Measurements from ENCODE around the gene PTPRQ. TPM values are rescaled to one million over a fixed set of nuclear protein-coding genes. Genes with fewer than 3 reads are reported as not detected.
A peak's percentile ranks its signal among the peaks of the same experiment; 100 is the strongest.

PTPRQ gene, protein sequence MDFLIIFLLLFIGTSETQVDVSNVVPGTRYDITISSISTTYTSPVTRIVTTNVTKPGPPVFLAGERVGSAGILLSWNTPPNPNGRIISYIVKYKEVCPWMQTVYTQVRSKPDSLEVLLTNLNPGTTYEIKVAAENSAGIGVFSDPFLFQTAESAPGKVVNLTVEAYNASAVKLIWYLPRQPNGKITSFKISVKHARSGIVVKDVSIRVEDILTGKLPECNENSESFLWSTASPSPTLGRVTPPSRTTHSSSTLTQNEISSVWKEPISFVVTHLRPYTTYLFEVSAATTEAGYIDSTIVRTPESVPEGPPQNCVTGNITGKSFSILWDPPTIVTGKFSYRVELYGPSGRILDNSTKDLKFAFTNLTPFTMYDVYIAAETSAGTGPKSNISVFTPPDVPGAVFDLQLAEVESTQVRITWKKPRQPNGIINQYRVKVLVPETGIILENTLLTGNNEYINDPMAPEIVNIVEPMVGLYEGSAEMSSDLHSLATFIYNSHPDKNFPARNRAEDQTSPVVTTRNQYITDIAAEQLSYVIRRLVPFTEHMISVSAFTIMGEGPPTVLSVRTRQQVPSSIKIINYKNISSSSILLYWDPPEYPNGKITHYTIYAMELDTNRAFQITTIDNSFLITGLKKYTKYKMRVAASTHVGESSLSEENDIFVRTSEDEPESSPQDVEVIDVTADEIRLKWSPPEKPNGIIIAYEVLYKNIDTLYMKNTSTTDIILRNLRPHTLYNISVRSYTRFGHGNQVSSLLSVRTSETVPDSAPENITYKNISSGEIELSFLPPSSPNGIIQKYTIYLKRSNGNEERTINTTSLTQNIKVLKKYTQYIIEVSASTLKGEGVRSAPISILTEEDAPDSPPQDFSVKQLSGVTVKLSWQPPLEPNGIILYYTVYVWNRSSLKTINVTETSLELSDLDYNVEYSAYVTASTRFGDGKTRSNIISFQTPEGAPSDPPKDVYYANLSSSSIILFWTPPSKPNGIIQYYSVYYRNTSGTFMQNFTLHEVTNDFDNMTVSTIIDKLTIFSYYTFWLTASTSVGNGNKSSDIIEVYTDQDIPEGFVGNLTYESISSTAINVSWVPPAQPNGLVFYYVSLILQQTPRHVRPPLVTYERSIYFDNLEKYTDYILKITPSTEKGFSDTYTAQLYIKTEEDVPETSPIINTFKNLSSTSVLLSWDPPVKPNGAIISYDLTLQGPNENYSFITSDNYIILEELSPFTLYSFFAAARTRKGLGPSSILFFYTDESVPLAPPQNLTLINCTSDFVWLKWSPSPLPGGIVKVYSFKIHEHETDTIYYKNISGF (N-terminal part only)
- total RNA-seq (2022) (not detected in 2 replicates), Bru-seq, nascent RNA (percentile 6 among the genes with signal in this experiment), BruChase-seq, experiment 1, labeled RNA remaining after a 2-hour chase (percentile 8 among the genes with signal in this experiment), BruChase-seq, experiment 2, labeled RNA remaining after a 6-hour chase (percentile 3 among the genes with signal in this experiment)
- long read RNA-seq: 0 reads

DNA sequence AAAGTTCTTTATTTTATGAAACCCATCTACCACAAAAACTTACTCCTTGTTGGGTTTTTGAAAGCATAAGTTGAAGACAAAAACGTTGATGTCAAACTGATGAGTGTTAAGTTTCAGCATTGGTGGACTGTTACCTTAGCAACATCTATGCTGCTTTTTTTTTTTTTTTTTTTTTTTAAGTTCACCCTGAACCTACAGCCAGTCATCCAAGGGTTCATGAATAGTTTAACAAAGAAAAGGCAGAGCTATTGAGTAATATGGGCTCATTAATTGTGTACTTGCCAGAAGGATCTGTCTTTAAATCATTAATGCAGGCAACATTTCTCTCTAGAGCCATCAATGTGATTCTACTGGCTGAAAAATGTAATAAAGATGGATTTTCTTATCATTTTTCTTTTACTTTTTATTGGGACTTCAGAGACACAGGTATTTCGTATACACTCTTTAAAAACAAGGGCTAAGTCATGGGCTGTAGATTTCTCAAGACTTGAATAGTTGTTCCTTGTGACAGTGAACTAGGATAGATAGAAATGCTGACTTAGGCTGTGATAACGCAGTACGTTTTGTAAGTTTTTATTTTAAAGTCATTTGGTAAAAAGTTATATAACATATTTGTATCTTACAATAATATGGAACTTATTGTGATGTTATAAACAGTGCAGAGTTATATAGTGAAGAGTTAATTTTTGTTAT is at the start of gene PTPRQ:
Gene PTPRQ (plus strand): TSS at position 262 of the 693 bp plus-strand sequence. CDS start 111 bp downstream, at position 373.
- no peaks in the 10 kb centered on the region for H3K9me3 Mint-ChIP-seq (ENCODE audit: unreplicated experiment)
- no peak within 1 kb of the TSS for H3K4me3 Mint-ChIP-seq (ENCODE audit: unreplicated experiment)
- no peaks in the 10 kb centered on the region for H3K36me3 ChIP-seq (ENCODE audit: control insufficient read depth, insufficient read depth, low read length)
- no peaks in the 10 kb centered on the region for H3K9me3 ChIP-seq
- CTCF ChIA-PET: no interaction called here
- intact Hi-C loops (cut with micrococcal nuclease; ENCODE audit: unreplicated experiment): loop anchor here (2.0 kb wide), 1 partner anchor 31 kb away; no protein-coding TSS in a partner anchor
- DNase-seq: no peak
- H3K4me1 Mint-ChIP-seq (ENCODE audit: low read depth, unreplicated experiment): peaks cover 10% of the 10 kb centered on the region
- H3K4me1 ChIP-seq: peaks cover 10% of the 10 kb centered on the region; the same call in 1 of the 2 replicates
- POLR2A ChIA-PET: no interaction called here
- TF ChIP-seq, protein P1, sequence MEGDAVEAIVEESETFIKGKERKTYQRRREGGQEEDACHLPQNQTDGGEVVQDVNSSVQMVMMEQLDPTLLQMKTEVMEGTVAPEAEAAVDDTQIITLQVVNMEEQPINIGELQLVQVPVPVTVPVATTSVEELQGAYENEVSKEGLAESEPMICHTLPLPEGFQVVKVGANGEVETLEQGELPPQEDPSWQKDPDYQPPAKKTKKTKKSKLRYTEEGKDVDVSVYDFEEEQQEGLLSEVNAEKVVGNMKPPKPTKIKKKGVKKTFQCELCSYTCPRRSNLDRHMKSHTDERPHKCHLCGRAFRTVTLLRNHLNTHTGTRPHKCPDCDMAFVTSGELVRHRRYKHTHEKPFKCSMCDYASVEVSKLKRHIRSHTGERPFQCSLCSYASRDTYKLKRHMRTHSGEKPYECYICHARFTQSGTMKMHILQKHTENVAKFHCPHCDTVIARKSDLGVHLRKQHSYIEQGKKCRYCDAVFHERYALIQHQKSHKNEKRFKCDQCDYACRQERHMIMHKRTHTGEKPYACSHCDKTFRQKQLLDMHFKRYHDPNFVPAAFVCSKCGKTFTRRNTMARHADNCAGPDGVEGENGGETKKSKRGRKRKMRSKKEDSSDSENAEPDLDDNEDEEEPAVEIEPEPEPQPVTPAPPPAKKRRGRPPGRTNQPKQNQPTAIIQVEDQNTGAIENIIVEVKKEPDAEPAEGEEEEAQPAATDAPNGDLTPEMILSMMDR (IDR thresholded peaks at IDR 0.05; ENCODE audit: insufficient read depth in 1 of 2, low read depth in 1 of 2, low read length in 1 of 2, severe bottlenecking in 1 of 2, unreplicated experiment in 1 of 2): no peak
- no peaks in the 10 kb centered on the region for H3K36me3 Mint-ChIP-seq (ENCODE audit: insufficient read depth, unreplicated experiment)
- no peak within 1 kb of the TSS for H3K4me3 ChIP-seq (ENCODE audit: low read depth, low read length)
- no peaks in the 10 kb centered on the region for H3K27me3 ChIP-seq (replicated peaks; ENCODE audit: control insufficient read depth, insufficient read depth, low read length)
- no TSS peak for BruUV-seq (replicated peaks)
- H3K27me3 Mint-ChIP-seq (ENCODE audit: insufficient read depth, unreplicated experiment): peaks cover 2% of the 10 kb centered on the region
- no peak within 1 kb of the TSS for H3K27ac Mint-ChIP-seq (ENCODE audit: unreplicated experiment)

DNA sequence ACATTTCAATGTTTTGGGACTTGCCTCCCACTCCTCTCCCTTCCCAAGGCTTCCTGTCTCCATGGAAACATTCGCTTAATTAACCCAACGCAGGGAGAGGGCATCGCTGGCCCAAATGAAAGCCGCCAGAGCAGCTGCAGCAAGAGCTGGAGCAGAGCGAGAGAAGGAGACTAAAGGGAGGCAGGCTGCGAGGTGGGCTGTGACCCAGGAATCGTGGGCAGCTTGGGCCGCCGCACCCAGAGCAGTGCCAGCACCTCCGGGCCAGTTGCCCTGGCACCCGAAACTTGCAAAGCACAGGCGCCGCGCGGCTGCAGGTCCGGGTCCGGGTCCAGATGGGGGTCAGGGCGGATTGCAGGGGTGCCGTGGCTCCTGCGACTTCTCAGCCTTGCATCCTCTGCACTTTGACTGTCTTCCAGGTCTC is 43.5 kb upstream of the PTPRQ start:
- no peaks in the 10 kb centered on the region for H3K36me3 ChIP-seq (ENCODE audit: control insufficient read depth, insufficient read depth, low read length)
- peaks cover 4% of the 10 kb centered on the region for H3K27me3 Mint-ChIP-seq (ENCODE audit: insufficient read depth, unreplicated experiment)
- no peaks in the 10 kb centered on the region for H3K9me3 Mint-ChIP-seq (ENCODE audit: unreplicated experiment)
- no peaks in the 10 kb centered on the region for H3K4me1 Mint-ChIP-seq (ENCODE audit: low read depth, unreplicated experiment)
- intact Hi-C loops (cut with micrococcal nuclease; ENCODE audit: unreplicated experiment): no loop called here
- H3K27me3 ChIP-seq (replicated peaks; ENCODE audit: control insufficient read depth, insufficient read depth, low read length): no peaks in the 10 kb centered on the region
- H3K4me3 Mint-ChIP-seq (ENCODE audit: unreplicated experiment): no peak overlapping the region
- H3K9me3 ChIP-seq: no peaks in the 10 kb centered on the region
- TF ChIP-seq, protein P1 (IDR thresholded peaks at IDR 0.05; ENCODE audit: insufficient read depth in 1 of 2, low read depth in 1 of 2, low read length in 1 of 2, severe bottlenecking in 1 of 2, unreplicated experiment in 1 of 2): no peak
- POLR2A ChIA-PET: no interaction called here
- BruUV-seq (replicated peaks): no TSS peak
- H3K36me3 Mint-ChIP-seq (ENCODE audit: insufficient read depth, unreplicated experiment): no peaks in the 10 kb centered on the region
- no peak for DNase-seq
- no peak overlapping the region for H3K27ac Mint-ChIP-seq (ENCODE audit: unreplicated experiment)
- CTCF ChIA-PET: no interaction called here
- H3K4me1 ChIP-seq: no peaks in the 10 kb centered on the region
- no peak overlapping the region for H3K4me3 ChIP-seq (ENCODE audit: low read depth, low read length)

Measured in Caco-2 (cell line).